Activated CD8-positive, alpha-beta T cell treated with anti-CD3 and anti-CD28 coated beads for 36 hours (primary cell): ENCODE measurements around the gene ALOX12B. TPM values are rescaled to one million over a fixed set of nuclear protein-coding genes. Genes with fewer than 3 reads are reported as not detected.

Experiments used
- ATAC-seq: fragments of 200-7000 bp; cut with Tn5 transposase; one replicate; pipeline ENCODE4 v1.10.0; 2021; ENCODE audit warnings: mild to moderate bottlenecking, moderate library complexity
- CTCF ChIA-PET: fragments of 350-600 bp; sonication (Branson Sonifier 250); formaldehyde crosslinking; loops from one replicate; lab custom pipeline; 2021; ENCODE audit warnings: antibody characterized with exemption; lab: Charles Lee
- POLR2A ChIA-PET: fragments of 350-600 bp; sonication (Branson Sonifier 250); formaldehyde crosslinking; loops from one replicate; lab custom pipeline; 2021; ENCODE audit warnings: antibody characterized with exemption; lab: Charles Lee
- DNase-seq: peaks from one replicate; pipeline ENCODE4 v3.0.0-alpha.2; 2020
- H3K27ac Mint-ChIP-seq: one replicate; pipeline ENCODE4 v1.8.0; 2021; ENCODE audit warnings: mild to moderate bottlenecking, mixed read lengths
- H3K27me3 Mint-ChIP-seq: one replicate; pipeline ENCODE4 v1.8.0; 2021; ENCODE audit warnings: mixed read lengths
- H3K36me3 Mint-ChIP-seq: one replicate; pipeline ENCODE4 v1.8.0; 2021; ENCODE audit warnings: low read depth, mixed read lengths
- H3K4me1 Mint-ChIP-seq: one replicate; pipeline ENCODE4 v1.8.0; 2021; ENCODE audit warnings: low read depth, mixed read lengths
- H3K4me3 Mint-ChIP-seq: one replicate; pipeline ENCODE4 v1.8.0; 2021; ENCODE audit warnings: mild to moderate bottlenecking, moderate library complexity, mixed read lengths
- H3K9me3 Mint-ChIP-seq: one replicate; pipeline ENCODE4 v1.8.0; 2021; ENCODE audit warnings: mixed read lengths
- CTCF ChIP-seq: fragments of 200-600 bp; IDR thresholded peaks from one replicate; pipeline ENCODE4 v1.8.0; 2022; ENCODE audit warnings: antibody characterized with exemption, mild to moderate bottlenecking
- intact Hi-C: fragments of 100-400 bp; cut with micrococcal nuclease; formaldehyde crosslinking; loops from one replicate; pipeline ENCODE4 v1.10.0; 2022
- total RNA-seq, 2 experiments: library from RNA; stranded (reverse); gene quantifications; one replicate each; pipeline ENCODE4 v1.2.3, GENCODE V29; 2021

ALOX12B gene
- total RNA-seq, 2 experiments from 2014 or later = 4.3 to 5.2 TPM

- no peak for TF ChIP-seq CTCF
- CTCF ChIA-PET = interaction anchor here (2.6 kb wide), 1 partner anchor 12 kb away, joined by 16 read pairs; no protein-coding TSS in a partner anchor
- POLR2A ChIA-PET = no interaction called here
Observed at GRCh38 chr17:8048736-8049135, 38.8 kb downstream of the ALOX12B start.

GRCh38 chr17:8048236-8048635 lies 39.3 kb downstream of the ALOX12B start:
- no peak for TF ChIP-seq CTCF
- POLR2A ChIA-PET = interaction anchor here (0.6 to 1.5 kb wide), 2 partner anchors 9 to 34 kb away, joined by 3 read pairs; no protein-coding TSS in a partner anchor
- intact Hi-C loops = no loop called here
- CTCF ChIA-PET = interaction anchor here (0.9 to 2.6 kb wide), 2 partner anchors 12 to 26 kb away, joined by 3 to 16 read pairs; no protein-coding TSS in a partner anchor
- no peaks in the 10 kb centered on the region for H3K4me1 Mint-ChIP-seq
- no peak overlapping the region for H3K27ac Mint-ChIP-seq
- H3K36me3 Mint-ChIP-seq = no peaks in the 10 kb centered on the region
- H3K4me3 Mint-ChIP-seq = no peak overlapping the region
- DNase-seq (no peak), ATAC-seq (no peak)
- no peaks in the 10 kb centered on the region for H3K27me3 Mint-ChIP-seq
- no peaks in the 10 kb centered on the region for H3K9me3 Mint-ChIP-seq

More at GRCh38 chr17:8048736-8049135, 38.8 kb downstream of the ALOX12B start:
- Mint-ChIP-seq H3K27ac (no peak overlapping the region), H3K36me3 (no peaks in the 10 kb centered on the region), H3K9me3 (no peaks in the 10 kb centered on the region), H3K4me3 (no peak overlapping the region), H3K27me3 (no peaks in the 10 kb centered on the region), H3K4me1 (no peaks in the 10 kb centered on the region)
- no peak for DNase-seq
- ATAC-seq = no peak
- intact Hi-C loops = no loop called here

GRCh38 chr17:8047769-8048110 lies 39.8 kb downstream of the ALOX12B start:
- ATAC-seq (no peak), DNase-seq (no peak)
- intact Hi-C loops = no loop called here
- Mint-ChIP-seq H3K9me3 (no peaks in the 10 kb centered on the region), H3K36me3 (no peaks in the 10 kb centered on the region), H3K4me1 (no peaks in the 10 kb centered on the region), H3K27ac (no peak overlapping the region), H3K27me3 (no peaks in the 10 kb centered on the region), H3K4me3 (no peak overlapping the region)
- CTCF ChIA-PET = interaction anchor here (0.9 to 2.6 kb wide), 3 partner anchors 10 to 26 kb away, joined by 3 to 16 read pairs (median 5); no protein-coding TSS in a partner anchor
- no peak for TF ChIP-seq CTCF
- POLR2A ChIA-PET = interaction anchor here (0.6 to 1.5 kb wide), 2 partner anchors 10 to 33 kb away, joined by 3 read pairs; no protein-coding TSS in a partner anchor

GRCh38 chr17:8046929-8047768 lies 40.4 kb downstream of the ALOX12B start:
- Mint-ChIP-seq H3K27me3 (peaks cover 2% of the 10 kb centered on the region), H3K9me3 (no peaks in the 10 kb centered on the region), H3K4me1 (no peaks in the 10 kb centered on the region), H3K4me3 (no peak overlapping the region), H3K27ac (no peak overlapping the region), H3K36me3 (no peaks in the 10 kb centered on the region)
- ChIA-PET CTCF (interaction anchor here (0.9 to 2.6 kb wide), 4 partner anchors 10 to 30 kb away, joined by 3 to 16 read pairs (median 6); no protein-coding TSS in a partner anchor), POLR2A (interaction anchor here (1.5 kb wide), 1 partner anchor 10 kb away, joined by 3 read pairs; no protein-coding TSS in a partner anchor)
- DNase-seq (no peak), ATAC-seq (no peak)
- intact Hi-C loops = no loop called here
- no peak for TF ChIP-seq CTCF
